GM19099 (cell line): ENCODE data around the gene PDYN.

Experiments used
- POLR2A ChIP-seq: IDR thresholded peaks from 3 replicates; pipeline ENCODE4 v1.6.1; 2011; ENCODE audit warnings: low read depth; ENCODE audit not compliant: insufficient read length; ENCODE audit errors: extremely low read depth

PDYN gene

GRCh38 chr20:1935696-1936366 is 58.0 kb downstream of the PDYN start:
- TF ChIP-seq POLR2A = no peak

GRCh38 chr20:1934721-1935573 is 58.9 kb downstream of the PDYN start:
- TF ChIP-seq POLR2A = no peak

- no peak for TF ChIP-seq POLR2A
Observed at GRCh38 chr20:1934156-1934555, 59.7 kb downstream of the PDYN start.

- no peak for TF ChIP-seq POLR2A
Observed at GRCh38 chr20:1933465-1933870, 60.4 kb downstream of the PDYN start.

- TF ChIP-seq POLR2A = no peak
Observed at GRCh38 chr20:1932971-1933370, 60.9 kb downstream of the PDYN start.

- no peak for TF ChIP-seq POLR2A
Observed at GRCh38 chr20:1931830-1932229, 62.0 kb downstream of the PDYN start.

GRCh38 chr20:1930165-1930564 is 63.7 kb downstream of the PDYN start:
- no peak for TF ChIP-seq POLR2A

GRCh38 chr20:1929460-1929859 is 64.4 kb downstream of the PDYN start:
- TF ChIP-seq POLR2A = no peak

- TF ChIP-seq POLR2A = no peak
Observed at GRCh38 chr20:1928782-1929181, 65.1 kb downstream of the PDYN start.
